ENCODE measurements around the gene SMAD6.

The SMAD6 gene

GRCh38 chr15:66721954-66722353 lies 19.9 kb downstream of the SMAD6 start:
- no peak for DNase-seq

GRCh38 chr15:66722757-66723540 lies 20.9 kb downstream of the SMAD6 start:
- DNase-seq: no peak

- DNase-seq: no peak
Measured at GRCh38 chr15:66723826-66724731, 22.0 kb downstream of the SMAD6 start.

- DNase-seq: no peak
Measured at GRCh38 chr15:66724732-66725463, 22.9 kb downstream of the SMAD6 start.

- no peak for DNase-seq
Measured at GRCh38 chr15:66725464-66725785, 23.4 kb downstream of the SMAD6 start.

GRCh38 chr15:66726386-66726785 lies 24.4 kb downstream of the SMAD6 start:
- no peak for DNase-seq

GRCh38 chr15:66729331-66729951 lies 27.4 kb downstream of the SMAD6 start:
- DNase-seq: no peak

GRCh38 chr15:66730168-66731021 lies 28.4 kb downstream of the SMAD6 start:
- no peak for DNase-seq

- DNase-seq: no peak
Measured at GRCh38 chr15:66733976-66734375, 31.9 kb downstream of the SMAD6 start.

- no peak for DNase-seq
Measured at GRCh38 chr15:66734961-66735908, 33.2 kb downstream of the SMAD6 start.

- no peak for DNase-seq
Measured at GRCh38 chr15:66735909-66736305, 33.9 kb downstream of the SMAD6 start.

- no peak for DNase-seq
Measured at GRCh38 chr15:66737243-66738010, 35.4 kb downstream of the SMAD6 start.

GRCh38 chr15:66738116-66738515 lies 36.1 kb downstream of the SMAD6 start:
- DNase-seq: no peak

GRCh38 chr15:66738595-66738994 lies 36.6 kb downstream of the SMAD6 start:
- no peak for DNase-seq

GRCh38 chr15:66739287-66739686 lies 37.3 kb downstream of the SMAD6 start:
- DNase-seq: no peak

GRCh38 chr15:66740802-66741201 lies 38.8 kb downstream of the SMAD6 start:
- DNase-seq: no peak

GRCh38 chr15:66741646-66742045 lies 39.6 kb downstream of the SMAD6 start:
- no peak for DNase-seq

GRCh38 chr15:66742286-66742685 lies 40.2 kb downstream of the SMAD6 start:
- DNase-seq: no peak

GRCh38 chr15:66743204-66743603 lies 41.2 kb downstream of the SMAD6 start:
- DNase-seq: no peak

Measured in activated naive CD4-positive, alpha-beta T cell treated with anti-CD3 and anti-CD28 coated beads, Interleukin-2, amount 50 U/mL, for 16 hours (primary cell).